Caco-2 (cell line): ENCODE data around the gene REEP3. TPM values are rescaled to one million over a fixed set of nuclear protein-coding genes. Genes with fewer than 3 reads are reported as not detected.

Source experiments
- BruUV-seq: library from RNA; stranded (reverse); fragments of 400-500 nt; replicated peaks from 2 replicates; lab custom pipeline; 2021; lab: Mats Ljungman, UMichigan
- CTCF ChIA-PET: fragments of 300-600 bp; sonication (Branson Sonifier 250); formaldehyde crosslinking; loops from one replicate; lab custom pipeline; 2022; ENCODE audit warnings: antibody characterized with exemption; lab: Charles Lee
- POLR2A ChIA-PET: fragments of 300-600 bp; sonication (Branson Sonifier 250); formaldehyde crosslinking; loops from one replicate; lab custom pipeline; 2022; ENCODE audit warnings: antibody characterized with exemption; lab: Charles Lee
- DNase-seq, 2 experiments: peaks; one replicate each; pipeline versions ENCODE4 v3.0.0 to v3.0.0-alpha.2; 2020 to 2022
- H3K27me3 ChIP-seq: replicated peaks from 2 replicates; pipeline ENCODE4 v1.6.0; 2011; ENCODE audit warnings: low read length; ENCODE audit not compliant: control insufficient read depth, insufficient read depth
- H3K36me3 ChIP-seq: 2 replicates; pipeline ENCODE4 v1.5.1; 2011; ENCODE audit warnings: low read length; ENCODE audit not compliant: control insufficient read depth, insufficient read depth
- H3K4me1 ChIP-seq: fragments of 250-450 bp; sonication (Bioruptor Pico); 2 replicates; pipeline ENCODE4 v1.5.1; 2020; ENCODE audit warnings: mild to moderate bottlenecking
- H3K4me3 ChIP-seq: 2 replicates; pipeline ENCODE4 v1.5.1; 2011; ENCODE audit warnings: low read depth, mild to moderate bottlenecking, control low read depth, low read length
- H3K9me3 ChIP-seq: fragments of 250-450 bp; sonication (Bioruptor Pico); 2 replicates; pipeline ENCODE4 v1.5.1; 2020; ENCODE audit warnings: mild to moderate bottlenecking, moderate library complexity
- H3K27ac Mint-ChIP-seq: one replicate; pipeline ENCODE4 v1.8.0; 2022; ENCODE audit warnings: mixed read lengths; ENCODE audit not compliant: unreplicated experiment
- H3K27me3 Mint-ChIP-seq: one replicate; pipeline ENCODE4 v1.8.0; 2022; ENCODE audit warnings: mixed read lengths; ENCODE audit not compliant: insufficient read depth, unreplicated experiment
- H3K36me3 Mint-ChIP-seq: one replicate; pipeline ENCODE4 v1.8.0; 2022; ENCODE audit warnings: mild to moderate bottlenecking, mixed read lengths; ENCODE audit not compliant: insufficient read depth, unreplicated experiment
- H3K4me1 Mint-ChIP-seq: one replicate; pipeline ENCODE4 v1.8.0; 2022; ENCODE audit warnings: low read depth, mixed read lengths; ENCODE audit not compliant: unreplicated experiment
- H3K4me3 Mint-ChIP-seq: one replicate; pipeline ENCODE4 v1.8.0; 2022; ENCODE audit warnings: mild to moderate bottlenecking, moderate library complexity, mixed read lengths; ENCODE audit not compliant: unreplicated experiment
- H3K9me3 Mint-ChIP-seq: one replicate; pipeline ENCODE4 v1.8.0; 2022; ENCODE audit warnings: mixed read lengths; ENCODE audit not compliant: unreplicated experiment
- intact Hi-C: fragments of 100-400 bp; cut with micrococcal nuclease; formaldehyde crosslinking; loops from one replicate; pipeline ENCODE4 v1.10.0; 2022; ENCODE audit not compliant: unreplicated experiment
- total RNA-seq: library from RNA; stranded (reverse); gene quantifications from 2 replicates; pipeline ENCODE4 v1.2.3, GENCODE V29; 2022
- TF ChIP-seq, protein P1 (sequence below), 2 experiments: fragments of 200-600 bp in 1 of 2; IDR thresholded peaks; 1 replicate in 1 of 2; 2 replicates in 1 of 2; pipeline versions ENCODE4 v1.5.1 to v1.8.0; 2011 to 2022; ENCODE audit warnings: antibody characterized with exemption in 1 of 2, control low read depth in 1 of 2, inconsistent platforms in 1 of 2, low read depth in 1 of 2, low read length in 1 of 2, mild to moderate bottlenecking in 1 of 2, moderate library complexity in 1 of 2; ENCODE audit not compliant: insufficient read depth in 1 of 2, severe bottlenecking in 1 of 2, unreplicated experiment in 1 of 2

The REEP3 gene
- total RNA-seq, 1 experiment from 2014 or later, result 66.4 TPM

DNA sequence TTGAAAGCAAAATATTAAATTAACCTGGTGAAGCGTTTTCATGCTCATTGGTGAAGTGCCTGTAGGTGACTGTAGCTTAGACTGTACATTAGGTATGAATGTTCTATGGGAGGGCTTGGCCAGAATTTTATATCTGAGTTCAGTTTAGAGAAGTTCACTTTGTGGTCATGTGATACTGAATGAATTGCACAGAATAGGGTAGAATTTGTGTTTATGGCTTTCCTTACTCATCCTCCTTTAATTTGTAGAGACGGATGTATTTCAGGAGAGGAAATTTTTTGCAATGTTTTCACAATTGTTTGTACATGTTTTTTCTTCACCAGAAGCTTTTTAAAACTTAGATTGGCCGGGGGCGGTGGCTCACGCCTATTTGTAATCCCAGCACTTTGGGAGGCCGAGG is 32.3 kb downstream of the REEP3 start:
- no peak overlapping the region for H3K27ac Mint-ChIP-seq
- peaks cover 10% of the 10 kb centered on the region for H3K4me1 Mint-ChIP-seq
- H3K36me3 Mint-ChIP-seq, result no peaks in the 10 kb centered on the region
- Histone ChIP-seq H3K4me3 (no peak overlapping the region), H3K36me3 (no peaks in the 10 kb centered on the region), H3K27me3 (no peaks in the 10 kb centered on the region), H3K9me3 (no peaks in the 10 kb centered on the region), H3K4me1 (peaks cover 15% of the 10 kb centered on the region)
- POLR2A ChIA-PET, result no interaction called here
- no peaks in the 10 kb centered on the region for H3K9me3 Mint-ChIP-seq
- no TSS peak for BruUV-seq
- no peak for DNase-seq
- CTCF ChIA-PET, result interaction anchor here (0.7 kb wide), 1 partner anchor 49 kb away, joined by 4 read pairs; no protein-coding TSS in a partner anchor
- TF ChIP-seq, protein P1, sequence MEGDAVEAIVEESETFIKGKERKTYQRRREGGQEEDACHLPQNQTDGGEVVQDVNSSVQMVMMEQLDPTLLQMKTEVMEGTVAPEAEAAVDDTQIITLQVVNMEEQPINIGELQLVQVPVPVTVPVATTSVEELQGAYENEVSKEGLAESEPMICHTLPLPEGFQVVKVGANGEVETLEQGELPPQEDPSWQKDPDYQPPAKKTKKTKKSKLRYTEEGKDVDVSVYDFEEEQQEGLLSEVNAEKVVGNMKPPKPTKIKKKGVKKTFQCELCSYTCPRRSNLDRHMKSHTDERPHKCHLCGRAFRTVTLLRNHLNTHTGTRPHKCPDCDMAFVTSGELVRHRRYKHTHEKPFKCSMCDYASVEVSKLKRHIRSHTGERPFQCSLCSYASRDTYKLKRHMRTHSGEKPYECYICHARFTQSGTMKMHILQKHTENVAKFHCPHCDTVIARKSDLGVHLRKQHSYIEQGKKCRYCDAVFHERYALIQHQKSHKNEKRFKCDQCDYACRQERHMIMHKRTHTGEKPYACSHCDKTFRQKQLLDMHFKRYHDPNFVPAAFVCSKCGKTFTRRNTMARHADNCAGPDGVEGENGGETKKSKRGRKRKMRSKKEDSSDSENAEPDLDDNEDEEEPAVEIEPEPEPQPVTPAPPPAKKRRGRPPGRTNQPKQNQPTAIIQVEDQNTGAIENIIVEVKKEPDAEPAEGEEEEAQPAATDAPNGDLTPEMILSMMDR (IDR thresholded peaks at IDR 0.05; ENCODE audit: insufficient read depth in 1 of 2, low read depth in 1 of 2, low read length in 1 of 2, severe bottlenecking in 1 of 2, unreplicated experiment in 1 of 2), result no peak
- intact Hi-C loops, result no loop called here
- no peaks in the 10 kb centered on the region for H3K27me3 Mint-ChIP-seq
- H3K4me3 Mint-ChIP-seq, result no peak overlapping the region

DNA sequence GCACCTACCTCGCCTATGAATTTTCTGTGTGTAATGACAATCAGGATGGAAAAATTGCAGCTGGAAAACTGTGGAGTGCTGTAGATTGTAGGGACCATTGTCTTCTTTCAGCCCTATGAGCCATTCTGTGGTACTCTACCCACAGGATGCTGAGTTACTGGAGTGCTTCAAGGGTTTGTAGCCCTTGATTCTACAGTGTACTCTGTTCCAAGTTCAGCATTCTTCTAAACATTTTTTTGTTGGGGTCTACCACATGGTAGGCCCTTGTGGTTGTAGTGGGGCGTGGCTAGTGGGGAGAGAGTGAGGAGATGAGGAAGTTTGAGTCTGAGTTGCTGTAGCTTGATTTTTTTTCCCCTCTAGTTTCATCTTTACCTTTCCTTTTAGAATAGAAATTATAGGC is 33.5 kb downstream of the REEP3 start:
- intact Hi-C loops, result no loop called here

DNA sequence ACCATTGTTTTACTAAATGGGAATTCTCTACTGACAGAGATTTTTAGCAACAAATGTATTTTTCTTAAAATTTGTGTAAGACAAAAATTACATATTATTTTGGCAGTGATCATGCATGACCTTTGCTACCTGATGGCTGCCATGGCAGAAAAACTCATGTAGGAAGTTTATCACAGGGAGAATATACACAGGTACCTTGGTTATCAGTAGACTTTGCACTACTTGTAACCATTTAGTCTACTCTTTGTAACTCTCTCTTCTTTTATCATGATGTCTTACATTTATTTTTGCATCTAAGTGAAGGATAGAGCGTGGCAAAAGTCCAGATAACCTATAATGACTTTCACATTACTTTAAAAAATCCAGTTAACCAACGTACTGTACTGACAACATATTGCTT is 34.1 kb downstream of the REEP3 start:
- H3K4me3 Mint-ChIP-seq, result no peak overlapping the region
- Histone ChIP-seq H3K27me3 (no peaks in the 10 kb centered on the region), H3K4me1 (peaks cover 11% of the 10 kb centered on the region), H3K9me3 (no peaks in the 10 kb centered on the region), H3K36me3 (no peaks in the 10 kb centered on the region), H3K4me3 (no peak overlapping the region)
- TF ChIP-seq, protein P1 (IDR thresholded peaks at IDR 0.05; ENCODE audit: insufficient read depth in 1 of 2, low read depth in 1 of 2, low read length in 1 of 2, severe bottlenecking in 1 of 2, unreplicated experiment in 1 of 2), result no peak
- no peaks in the 10 kb centered on the region for H3K27me3 Mint-ChIP-seq
- BruUV-seq, result no TSS peak
- H3K9me3 Mint-ChIP-seq, result no peaks in the 10 kb centered on the region
- intact Hi-C loops, result no loop called here
- ChIA-PET CTCF (no interaction called here), POLR2A (no interaction called here)
- peaks cover 10% of the 10 kb centered on the region for H3K4me1 Mint-ChIP-seq
- H3K27ac Mint-ChIP-seq, result no peak overlapping the region
- no peaks in the 10 kb centered on the region for H3K36me3 Mint-ChIP-seq
- DNase-seq, result no peak

More for the DNA sequence above, 33.5 kb downstream of the REEP3 start:
- BruUV-seq, result no TSS peak
- CTCF ChIA-PET, result no interaction called here
- Histone ChIP-seq H3K4me1 (peaks cover 11% of the 10 kb centered on the region), H3K36me3 (no peaks in the 10 kb centered on the region), H3K27me3 (no peaks in the 10 kb centered on the region), H3K9me3 (no peaks in the 10 kb centered on the region), H3K4me3 (no peak overlapping the region)
- no peak for DNase-seq
- TF ChIP-seq, protein P1 (IDR thresholded peaks at IDR 0.05; ENCODE audit: insufficient read depth in 1 of 2, low read depth in 1 of 2, low read length in 1 of 2, severe bottlenecking in 1 of 2, unreplicated experiment in 1 of 2), result no peak
- H3K36me3 Mint-ChIP-seq, result no peaks in the 10 kb centered on the region
- H3K27ac Mint-ChIP-seq, result no peak overlapping the region
- H3K4me1 Mint-ChIP-seq, result peaks cover 10% of the 10 kb centered on the region
- no peaks in the 10 kb centered on the region for H3K9me3 Mint-ChIP-seq
- H3K27me3 Mint-ChIP-seq, result no peaks in the 10 kb centered on the region
- POLR2A ChIA-PET, result no interaction called here
- H3K4me3 Mint-ChIP-seq, result no peak overlapping the region
